ENCODE measurements around the gene PTPRT. TPM values are rescaled to one million over a fixed set of nuclear protein-coding genes. Genes with fewer than 3 reads are reported as not detected.

PTPRT gene
- total RNA-seq, 1 donor from 2014 or later, result not detected

DNA sequence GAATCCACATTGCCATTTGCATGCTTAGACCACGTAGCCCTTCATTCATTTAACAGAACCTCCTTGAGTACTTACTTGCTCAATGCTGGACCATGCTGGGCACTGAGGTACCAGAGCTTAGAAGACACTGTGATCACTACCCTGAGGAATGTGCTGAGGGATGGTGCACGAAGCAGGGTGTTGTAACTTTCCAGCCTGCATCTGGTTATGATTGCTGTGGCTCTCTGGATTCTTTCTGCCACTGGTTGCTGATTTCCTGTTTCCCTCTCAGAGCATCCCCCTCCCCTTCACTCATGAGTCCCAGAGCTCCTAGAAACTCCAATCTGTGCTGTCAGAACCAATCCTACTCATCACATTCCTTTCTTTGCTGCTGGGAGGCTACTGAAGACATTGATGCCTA lies 537.4 kb downstream of the PTPRT start:
- H3K4me3 ChIP-seq, result no peak overlapping the region
- DNase-seq (ENCODE audit: extremely low spot score in 2 of 2), result peak in 1 of 2 donors; percentile 54
- intact Hi-C loops (cut with DNase I), result no loop called here

GRCh38 chr20:42650191-42650746 lies 539.4 kb downstream of the PTPRT start:
- H3K27me3 ChIP-seq, result no peaks in the 10 kb centered on the region

More for the DNA sequence above, 537.4 kb downstream of the PTPRT start:
- H3K27me3 ChIP-seq, result no peaks in the 10 kb centered on the region
- H3K27ac ChIP-seq, result no peak overlapping the region
- H3K4me1 ChIP-seq, result no peaks in the 10 kb centered on the region
- TF ChIP-seq POLR2AphosphoS5 (IDR thresholded peaks at IDR 0.05; ENCODE audit: insufficient read depth in 1 of 2, low read depth in 1 of 2) (no peak), CTCF (IDR thresholded peaks at IDR 0.05) (no peak), POLR2A (IDR thresholded peaks at IDR 0.05) (no peak)
- H3K9me3 ChIP-seq, result no peaks in the 10 kb centered on the region
- no peaks in the 10 kb centered on the region for H3K36me3 ChIP-seq

DNA sequence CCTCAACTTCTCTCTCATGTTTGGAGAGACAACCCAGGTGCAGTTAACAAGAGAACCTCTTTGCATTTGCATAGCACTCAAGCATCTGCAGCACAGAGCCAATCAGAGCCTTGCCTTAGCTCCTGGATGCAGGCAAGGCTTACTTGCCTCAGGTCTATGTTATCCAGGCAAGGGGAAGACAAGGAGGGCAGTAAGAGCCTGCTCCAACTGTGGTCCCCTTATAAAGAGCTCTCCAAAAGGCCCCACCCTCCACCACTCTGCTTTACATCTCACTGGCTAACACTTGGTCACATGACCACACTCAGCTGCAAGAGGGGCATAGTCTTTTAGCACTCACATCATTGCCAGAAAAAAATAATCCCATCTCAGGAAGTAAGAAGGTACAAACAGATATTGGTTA lies 540.0 kb downstream of the PTPRT start:
- intact Hi-C loops (cut with DNase I), result no loop called here
- Histone ChIP-seq H3K4me3 (no peak overlapping the region), H3K27me3 (no peaks in the 10 kb centered on the region), H3K9me3 (no peaks in the 10 kb centered on the region), H3K4me1 (no peaks in the 10 kb centered on the region), H3K27ac (no peak overlapping the region), H3K36me3 (no peaks in the 10 kb centered on the region)
- TF ChIP-seq CTCF (IDR thresholded peaks at IDR 0.05), result no peak
- no peak for TF ChIP-seq POLR2A (IDR thresholded peaks at IDR 0.05)
- no peak for TF ChIP-seq POLR2AphosphoS5 (IDR thresholded peaks at IDR 0.05; ENCODE audit: insufficient read depth in 1 of 2, low read depth in 1 of 2)
- no peak for DNase-seq (ENCODE audit: extremely low spot score in 2 of 2)

More at GRCh38 chr20:42650191-42650746, 539.4 kb downstream of the PTPRT start:
- Histone ChIP-seq H3K4me1 (no peaks in the 10 kb centered on the region), H3K36me3 (no peaks in the 10 kb centered on the region), H3K27ac (no peak overlapping the region), H3K4me3 (no peak overlapping the region), H3K9me3 (no peaks in the 10 kb centered on the region)
- intact Hi-C loops (cut with DNase I), result no loop called here
- DNase-seq (ENCODE audit: extremely low spot score in 2 of 2), result no peak
- no peak for TF ChIP-seq POLR2AphosphoS5 (IDR thresholded peaks at IDR 0.05; ENCODE audit: insufficient read depth in 1 of 2, low read depth in 1 of 2)
- no peak for TF ChIP-seq POLR2A (IDR thresholded peaks at IDR 0.05)
- TF ChIP-seq CTCF (IDR thresholded peaks at IDR 0.05), result no peak

- DNase-seq (ENCODE audit: extremely low spot score in 2 of 2), result no peak
- Histone ChIP-seq H3K4me1 (no peaks in the 10 kb centered on the region), H3K4me3 (no peak overlapping the region), H3K36me3 (no peaks in the 10 kb centered on the region), H3K9me3 (no peaks in the 10 kb centered on the region), H3K27me3 (no peaks in the 10 kb centered on the region), H3K27ac (no peak overlapping the region)
- TF ChIP-seq POLR2AphosphoS5 (IDR thresholded peaks at IDR 0.05; ENCODE audit: insufficient read depth in 1 of 2, low read depth in 1 of 2) (no peak), CTCF (IDR thresholded peaks at IDR 0.05) (no peak), POLR2A (IDR thresholded peaks at IDR 0.05) (no peak)
- intact Hi-C loops (cut with DNase I), result no loop called here
Measured at GRCh38 chr20:42646250-42646649, 543.5 kb downstream of the PTPRT start.

GRCh38 chr20:42641886-42642285 lies 547.8 kb downstream of the PTPRT start:
- no peak overlapping the region for H3K27ac ChIP-seq
- intact Hi-C loops (cut with DNase I), result no loop called here
- H3K36me3 ChIP-seq, result no peaks in the 10 kb centered on the region
- DNase-seq (ENCODE audit: extremely low spot score in 2 of 2), result no peak
- no peaks in the 10 kb centered on the region for H3K9me3 ChIP-seq
- no peaks in the 10 kb centered on the region for H3K4me1 ChIP-seq
- TF ChIP-seq POLR2AphosphoS5 (IDR thresholded peaks at IDR 0.05; ENCODE audit: insufficient read depth in 1 of 2, low read depth in 1 of 2) (no peak), CTCF (IDR thresholded peaks at IDR 0.05) (no peak), POLR2A (IDR thresholded peaks at IDR 0.05) (no peak)
- no peak overlapping the region for H3K4me3 ChIP-seq
- no peaks in the 10 kb centered on the region for H3K27me3 ChIP-seq
